Epithelial cell of esophagus (primary cell): ENCODE data around the gene FXYD5.

ENCODE experiments used
- DNase-seq: peaks from one replicate; pipeline ENCODE4 v3.0.0; 2010; ENCODE audit warnings: low read depth
- H3K4me3 ChIP-seq: 2 replicates; pipeline ENCODE4 v1.5.1; 2011; ENCODE audit warnings: mild to moderate bottlenecking, low read length, control low read depth
- TF ChIP-seq, protein P1 (sequence below): IDR thresholded peaks from 2 replicates; pipeline ENCODE4 v1.5.1; 2011; ENCODE audit warnings: low read depth, mild to moderate bottlenecking, low read length, control low read depth, inconsistent platforms; ENCODE audit not compliant: insufficient read depth; ENCODE audit errors: missing control alignments

Gene FXYD5

GRCh38 chr19:35120492-35120891, 34.0 kb upstream of the FXYD5 start:
- TF ChIP-seq, protein P1, sequence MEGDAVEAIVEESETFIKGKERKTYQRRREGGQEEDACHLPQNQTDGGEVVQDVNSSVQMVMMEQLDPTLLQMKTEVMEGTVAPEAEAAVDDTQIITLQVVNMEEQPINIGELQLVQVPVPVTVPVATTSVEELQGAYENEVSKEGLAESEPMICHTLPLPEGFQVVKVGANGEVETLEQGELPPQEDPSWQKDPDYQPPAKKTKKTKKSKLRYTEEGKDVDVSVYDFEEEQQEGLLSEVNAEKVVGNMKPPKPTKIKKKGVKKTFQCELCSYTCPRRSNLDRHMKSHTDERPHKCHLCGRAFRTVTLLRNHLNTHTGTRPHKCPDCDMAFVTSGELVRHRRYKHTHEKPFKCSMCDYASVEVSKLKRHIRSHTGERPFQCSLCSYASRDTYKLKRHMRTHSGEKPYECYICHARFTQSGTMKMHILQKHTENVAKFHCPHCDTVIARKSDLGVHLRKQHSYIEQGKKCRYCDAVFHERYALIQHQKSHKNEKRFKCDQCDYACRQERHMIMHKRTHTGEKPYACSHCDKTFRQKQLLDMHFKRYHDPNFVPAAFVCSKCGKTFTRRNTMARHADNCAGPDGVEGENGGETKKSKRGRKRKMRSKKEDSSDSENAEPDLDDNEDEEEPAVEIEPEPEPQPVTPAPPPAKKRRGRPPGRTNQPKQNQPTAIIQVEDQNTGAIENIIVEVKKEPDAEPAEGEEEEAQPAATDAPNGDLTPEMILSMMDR, result no peak
- H3K4me3 ChIP-seq, result peak overlapping the region; percentile 2
- DNase-seq, result peak; percentile 96

GRCh38 chr19:35120898-35121297, 33.6 kb upstream of the FXYD5 start:
- TF ChIP-seq, protein P1, result no peak
- peak overlapping the region; percentile 2 for H3K4me3 ChIP-seq
- no peak for DNase-seq

DNA sequence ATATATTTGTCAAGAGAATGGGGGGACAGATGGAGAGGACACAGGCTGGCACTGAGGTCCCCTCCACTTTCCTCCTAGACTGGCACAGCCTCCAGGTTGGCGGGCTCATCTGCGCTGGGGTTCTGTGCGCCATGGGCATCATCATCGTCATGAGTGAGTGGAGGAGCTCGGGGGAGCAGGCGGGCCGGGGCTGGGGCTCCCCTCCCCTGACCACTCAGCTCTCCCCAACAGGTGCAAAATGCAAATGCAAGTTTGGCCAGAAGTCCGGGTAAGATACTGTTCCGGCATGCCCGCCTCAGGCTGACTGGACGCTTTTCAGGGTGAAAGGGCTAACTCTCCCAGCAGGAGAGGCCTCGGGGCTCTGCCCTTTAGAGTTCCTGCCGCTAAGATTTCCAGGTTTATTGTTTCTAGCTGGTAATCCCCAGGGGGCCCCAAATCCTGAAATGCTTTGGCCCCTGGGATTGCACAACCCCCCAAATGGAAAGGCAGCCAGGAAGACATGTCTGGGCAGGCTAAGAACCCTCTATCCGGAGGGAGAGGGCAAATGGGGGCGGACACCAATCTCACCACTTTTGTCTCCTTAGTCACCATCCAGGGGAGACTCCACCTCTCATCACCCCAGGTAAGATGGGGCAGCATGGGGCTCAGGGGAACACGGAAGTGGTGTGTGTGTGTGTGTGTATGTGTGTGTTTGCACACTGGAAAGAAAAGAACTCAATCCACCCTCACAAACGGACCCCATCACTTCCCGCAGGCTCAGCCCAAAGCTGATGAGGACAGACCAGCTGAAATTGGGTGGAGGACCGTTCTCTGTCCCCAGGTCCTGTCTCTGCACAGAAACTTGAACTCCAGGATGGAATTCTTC, 31.6 kb upstream of the FXYD5 start:
- DNase-seq, result peak; percentile 94
- H3K4me3 ChIP-seq, result no peak overlapping the region
- TF ChIP-seq, protein P1, result no peak

- DNase-seq, result peak; percentile 74
- H3K4me3 ChIP-seq, result no peak overlapping the region
- TF ChIP-seq, protein P1, result no peak
Measured at GRCh38 chr19:35123573-35123972, 31.0 kb upstream of the FXYD5 start.

GRCh38 chr19:35124098-35125060, 30.2 kb upstream of the FXYD5 start:
- peak; percentile 92 for DNase-seq
- peak overlapping the region; percentile 9 for H3K4me3 ChIP-seq
- TF ChIP-seq, protein P1, result no peak

DNA sequence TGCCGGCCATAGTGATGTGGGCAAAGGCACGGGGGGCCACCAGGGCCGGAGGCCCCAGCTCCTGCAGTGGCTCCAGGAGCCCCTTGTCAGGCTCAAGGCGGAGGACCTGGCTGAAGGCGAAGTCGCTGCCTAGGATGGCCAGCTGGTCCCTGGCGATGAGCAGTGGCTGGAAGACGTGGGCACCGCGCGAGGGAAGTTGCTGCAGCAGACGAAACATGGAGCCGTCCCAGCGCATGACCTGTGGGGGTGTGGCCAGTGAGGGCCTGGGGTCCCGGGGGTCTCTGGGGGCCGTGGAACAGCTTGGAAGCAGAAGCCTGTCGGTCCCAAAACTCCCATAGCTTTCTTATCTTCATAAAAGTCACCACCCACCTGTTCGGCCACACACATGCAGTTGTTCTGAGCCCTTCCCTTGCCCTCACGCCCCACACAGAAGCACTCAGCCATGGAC, 29.2 kb upstream of the FXYD5 start:
- TF ChIP-seq, protein P1, result no peak
- DNase-seq, result no peak
- H3K4me3 ChIP-seq, result no peak overlapping the region
